Cardiac muscle cell (in vitro differentiated cells and primary cell): Measurements from ENCODE around the gene NMNAT3. TPM values are rescaled to one million over a fixed set of nuclear protein-coding genes. Genes with fewer than 3 reads are reported as not detected.
A peak's percentile ranks its signal among the peaks of the same experiment; 100 is the strongest.

Experiments used
- DNase-seq, 2 donors: peaks; one replicate each; pipeline versions ENCODE4 v3.0.0 to v3.0.0-alpha.2; 2010 to 2017; ENCODE audit warnings: low read depth in 1 of 2, low spot score in 1 of 2
- H3K27ac ChIP-seq: fragments of 200-600 bp; sonication (generic); 2 replicates; pipeline ENCODE4 v1.5.1; 2016
- H3K27me3 ChIP-seq: fragments of 200-600 bp; sonication (generic); 2 replicates; pipeline ENCODE4 v1.6.0; 2016; ENCODE audit warnings: control low read depth
- H3K36me3 ChIP-seq: fragments of 200-600 bp; sonication (generic); 2 replicates; pipeline ENCODE4 v1.5.1; 2016; ENCODE audit warnings: control low read depth
- H3K4me1 ChIP-seq: fragments of 200-600 bp; sonication (generic); 2 replicates; pipeline ENCODE4 v1.8.1; 2017; ENCODE audit warnings: low read depth, mild to moderate bottlenecking, mixed run types
- H3K4me3 ChIP-seq: fragments of 200-600 bp; sonication (generic); 2 replicates; pipeline ENCODE4 v1.5.1; 2016; ENCODE audit warnings: mild to moderate bottlenecking
- H3K9me3 ChIP-seq: fragments of 200-600 bp; sonication (generic); 2 replicates; pipeline ENCODE4 v1.5.1; 2017; ENCODE audit warnings: low read depth, mild to moderate bottlenecking, control low read depth
- CTCF ChIP-seq: IDR thresholded peaks from 2 replicates; pipeline ENCODE4 v1.5.1; 2012; ENCODE audit warnings: low read depth, mild to moderate bottlenecking, low read length
- polyA plus RNA-seq: library from polyadenylated mRNA; unstranded; fragments of >200 nt; fragmentation: Nextera tagmentation; extraction: Ambion mirVana; gene quantifications from 2 replicates; pipeline ENCODE4 v1.2.1, GENCODE V29; 2016
- total RNA-seq: library from RNA; depleted of rRNA; stranded (reverse); fragments of >200 nt; gene quantifications from 2 replicates; pipeline ENCODE4 v1.2.3, GENCODE V29; 2016

NMNAT3 gene
- total and polyA plus RNA-seq, 2 experiments from 2014 or later, result 6.3 to 16.0 TPM

GRCh38 chr3:139521144-139521543 lies 156.6 kb downstream of the NMNAT3 start:
- Histone ChIP-seq H3K9me3 (no peaks in the 10 kb centered on the region), H3K4me3 (no peak overlapping the region), H3K27me3 (no peaks in the 10 kb centered on the region), H3K27ac (no peak overlapping the region), H3K36me3 (no peaks in the 10 kb centered on the region), H3K4me1 (no peaks in the 10 kb centered on the region)
- DNase-seq, result no peak
- no peak for TF ChIP-seq CTCF

DNA sequence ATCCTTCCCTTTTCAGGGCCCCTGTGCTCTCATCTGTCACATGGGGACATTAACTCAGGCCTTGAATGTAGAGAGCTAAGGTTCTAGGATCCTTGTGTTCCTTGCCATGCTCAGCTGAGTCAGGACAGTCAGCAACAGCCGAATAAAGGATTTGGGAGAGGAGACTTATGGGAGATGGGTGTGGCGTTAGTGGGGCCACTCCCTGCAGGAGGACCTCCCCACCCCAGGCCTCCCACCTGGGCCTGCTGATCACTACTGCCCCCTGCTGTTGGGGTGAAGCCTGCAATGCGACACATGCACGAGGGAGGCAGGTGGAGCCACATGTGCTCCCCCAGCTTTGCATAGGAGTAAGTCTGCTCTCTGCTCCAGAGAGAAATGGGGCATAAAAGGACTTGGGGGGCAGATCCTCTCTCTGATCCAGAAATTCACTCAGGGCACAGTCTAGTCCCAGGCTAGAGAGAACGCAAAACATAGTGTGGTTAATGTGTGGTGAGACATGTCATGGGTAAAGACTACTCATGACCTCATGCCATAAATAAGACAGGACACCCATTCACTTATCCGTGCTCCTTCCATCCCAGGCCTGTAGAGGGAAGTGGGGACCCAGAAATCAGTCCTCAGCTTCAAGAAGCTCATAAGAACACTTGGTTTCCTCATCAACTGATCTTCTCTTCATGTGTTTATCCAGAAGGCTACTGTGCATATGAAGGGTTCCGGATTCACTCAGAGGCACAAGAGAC lies 157.6 kb downstream of the NMNAT3 start:
- Histone ChIP-seq H3K9me3 (no peaks in the 10 kb centered on the region), H3K4me1 (no peaks in the 10 kb centered on the region), H3K27ac (no peak overlapping the region), H3K27me3 (no peaks in the 10 kb centered on the region), H3K36me3 (no peaks in the 10 kb centered on the region), H3K4me3 (no peak overlapping the region)
- DNase-seq, result peak in 1 of 2 donors; percentile 50
- peak; percentile 28 for TF ChIP-seq CTCF

DNA sequence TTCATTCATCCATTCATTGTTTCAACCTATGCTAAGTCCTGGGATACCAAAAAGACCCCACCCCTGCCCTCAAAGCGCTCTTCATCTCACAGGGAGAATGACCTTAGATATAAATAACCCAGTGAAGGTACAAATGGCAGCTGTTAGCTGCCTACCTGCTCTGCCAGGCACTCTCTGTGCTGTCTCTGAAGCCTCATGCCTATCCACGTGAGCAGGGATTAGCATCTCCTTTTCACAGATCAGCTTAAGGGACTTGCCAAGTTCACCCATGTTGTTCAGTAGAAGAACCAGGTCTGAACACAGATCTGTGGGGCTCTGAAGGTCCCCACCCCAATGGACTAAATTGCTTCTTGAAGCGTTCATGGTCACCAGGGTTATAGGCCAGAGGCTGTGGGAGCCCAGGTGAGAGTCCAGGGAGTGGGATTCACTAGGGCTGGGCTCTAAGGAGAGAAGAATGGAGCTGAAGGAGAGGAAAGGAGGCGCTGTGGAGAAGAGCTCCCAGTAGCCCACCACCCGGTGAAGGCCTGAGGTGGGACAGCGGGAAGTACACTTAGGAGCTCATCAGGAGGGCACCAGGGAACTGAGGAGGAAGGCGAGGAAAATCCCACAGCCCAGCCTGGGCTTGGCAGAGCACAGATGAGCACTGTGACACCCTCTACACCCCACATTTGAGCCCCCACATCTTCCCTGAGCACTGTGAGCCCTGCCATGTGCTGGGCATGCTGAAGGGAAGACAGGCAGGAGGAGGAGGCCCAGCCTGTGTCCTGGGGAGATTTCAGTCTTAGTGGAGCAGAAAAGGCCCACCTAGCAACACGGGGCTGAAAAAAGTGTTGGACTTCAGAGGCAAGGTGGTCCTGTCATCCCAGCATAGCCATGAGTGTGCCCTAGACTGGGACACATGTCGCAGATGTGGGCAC lies 158.6 kb downstream of the NMNAT3 start:
- H3K9me3 ChIP-seq, result no peaks in the 10 kb centered on the region
- no peak for DNase-seq
- no peak for TF ChIP-seq CTCF

GRCh38 chr3:139518306-139518705 lies 159.5 kb downstream of the NMNAT3 start:
- Histone ChIP-seq H3K27ac (no peak overlapping the region), H3K36me3 (no peaks in the 10 kb centered on the region), H3K9me3 (no peaks in the 10 kb centered on the region), H3K4me3 (no peak overlapping the region), H3K27me3 (no peaks in the 10 kb centered on the region), H3K4me1 (no peaks in the 10 kb centered on the region)
- no peak for DNase-seq
- no peak for TF ChIP-seq CTCF

More for the DNA sequence above, 158.6 kb downstream of the NMNAT3 start:
- Histone ChIP-seq H3K36me3 (no peaks in the 10 kb centered on the region), H3K27ac (no peak overlapping the region), H3K4me1 (no peaks in the 10 kb centered on the region), H3K4me3 (no peak overlapping the region), H3K27me3 (no peaks in the 10 kb centered on the region)

- H3K4me3 ChIP-seq, result no peak overlapping the region
- no peaks in the 10 kb centered on the region for H3K4me1 ChIP-seq
- no peaks in the 10 kb centered on the region for H3K27me3 ChIP-seq
- no peak for DNase-seq
- H3K27ac ChIP-seq, result no peak overlapping the region
- no peak for TF ChIP-seq CTCF
- no peaks in the 10 kb centered on the region for H3K36me3 ChIP-seq
- H3K9me3 ChIP-seq, result no peaks in the 10 kb centered on the region
These were observed 160.3 kb downstream of the NMNAT3 start for GRCh38 chr3:139517321-139518065.
